ENCODE results near the gene OR6C4.
"Not testable (repeated sequence)": the region's sequence is repeated elsewhere in the genome, so short reads cannot be mapped to it uniquely, and the experiment has no call there.

DNA sequence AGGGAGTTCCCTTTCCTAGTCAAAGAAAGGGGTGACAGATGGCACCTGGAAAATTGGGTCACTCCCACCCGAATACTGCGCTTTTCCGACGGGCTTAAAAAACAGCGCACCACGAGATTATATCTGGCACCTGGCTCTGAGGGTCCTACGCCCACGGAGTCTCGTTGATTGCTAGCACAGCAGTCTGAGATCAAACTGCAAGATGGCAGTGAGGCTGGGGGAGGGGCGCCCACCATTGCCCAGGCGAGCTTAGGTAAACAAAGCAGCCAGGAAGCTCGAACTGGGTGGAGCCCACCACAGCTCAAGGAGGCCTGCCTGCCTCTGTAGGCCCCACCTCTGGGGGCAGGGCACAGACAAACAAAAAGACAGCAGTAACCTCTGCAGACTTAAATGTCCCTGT, 40.8 kb downstream of the OR6C4 start:
- TF ChIP-seq, protein P1, sequence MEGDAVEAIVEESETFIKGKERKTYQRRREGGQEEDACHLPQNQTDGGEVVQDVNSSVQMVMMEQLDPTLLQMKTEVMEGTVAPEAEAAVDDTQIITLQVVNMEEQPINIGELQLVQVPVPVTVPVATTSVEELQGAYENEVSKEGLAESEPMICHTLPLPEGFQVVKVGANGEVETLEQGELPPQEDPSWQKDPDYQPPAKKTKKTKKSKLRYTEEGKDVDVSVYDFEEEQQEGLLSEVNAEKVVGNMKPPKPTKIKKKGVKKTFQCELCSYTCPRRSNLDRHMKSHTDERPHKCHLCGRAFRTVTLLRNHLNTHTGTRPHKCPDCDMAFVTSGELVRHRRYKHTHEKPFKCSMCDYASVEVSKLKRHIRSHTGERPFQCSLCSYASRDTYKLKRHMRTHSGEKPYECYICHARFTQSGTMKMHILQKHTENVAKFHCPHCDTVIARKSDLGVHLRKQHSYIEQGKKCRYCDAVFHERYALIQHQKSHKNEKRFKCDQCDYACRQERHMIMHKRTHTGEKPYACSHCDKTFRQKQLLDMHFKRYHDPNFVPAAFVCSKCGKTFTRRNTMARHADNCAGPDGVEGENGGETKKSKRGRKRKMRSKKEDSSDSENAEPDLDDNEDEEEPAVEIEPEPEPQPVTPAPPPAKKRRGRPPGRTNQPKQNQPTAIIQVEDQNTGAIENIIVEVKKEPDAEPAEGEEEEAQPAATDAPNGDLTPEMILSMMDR (IDR thresholded peaks at IDR 0.05) = not testable (repeated sequence)
- TF ChIP-seq POLR2A (IDR thresholded peaks at IDR 0.05) = not testable (repeated sequence)
